Hepatocyte (in vitro differentiated cells): Measurements from ENCODE around the gene UPP1. TPM values are rescaled to one million over a fixed set of nuclear protein-coding genes. Genes with fewer than 3 reads are reported as not detected.

ENCODE experiments used
- DNase-seq: peaks from one replicate; pipeline ENCODE4 v3.0.0-alpha.2; 2016; ENCODE audit warnings: low spot score
- H2AFZ ChIP-seq: fragments of 200-600 bp; sonication (generic); 2 replicates; pipeline ENCODE4 v1.6.0; 2016; ENCODE audit warnings: antibody characterized with exemption, mild to moderate bottlenecking
- H3K27ac ChIP-seq: fragments of 200-600 bp; sonication (generic); 2 replicates; pipeline ENCODE4 v1.5.1; 2016; ENCODE audit warnings: mild to moderate bottlenecking
- H3K27me3 ChIP-seq: fragments of 200-600 bp; sonication (generic); 2 replicates; pipeline ENCODE4 v1.6.1; 2016
- H3K36me3 ChIP-seq: fragments of 200-600 bp; sonication (generic); replicated peaks from 2 replicates; pipeline ENCODE4 v1.5.1; 2016; ENCODE audit warnings: low read depth; ENCODE audit not compliant: insufficient read depth
- H3K4me1 ChIP-seq: fragments of 200-600 bp; sonication (generic); 2 replicates; pipeline ENCODE4 v1.5.1; 2016; ENCODE audit warnings: mild to moderate bottlenecking, moderate library complexity; ENCODE audit not compliant: insufficient read depth
- H3K4me2 ChIP-seq: fragments of 200-600 bp; sonication (generic); 2 replicates; pipeline ENCODE4 v1.6.0; 2016
- H3K4me3 ChIP-seq: fragments of 200-600 bp; sonication (generic); 2 replicates; pipeline ENCODE4 v1.5.1; 2016; ENCODE audit warnings: mild to moderate bottlenecking
- H3K79me2 ChIP-seq: fragments of 200-600 bp; sonication (generic); 2 replicates; pipeline ENCODE4 v1.6.0; 2017; ENCODE audit warnings: mild to moderate bottlenecking
- H3K9me2 ChIP-seq: fragments of 200-600 bp; sonication (generic); replicated peaks from 2 replicates; pipeline ENCODE4 v1.6.0; 2017; ENCODE audit warnings: mild to moderate bottlenecking; ENCODE audit not compliant: insufficient read depth
- H3K9me3 ChIP-seq: fragments of 200-600 bp; sonication (generic); 2 replicates; pipeline ENCODE4 v1.5.1; 2016; ENCODE audit warnings: low read depth, mild to moderate bottlenecking
- H4K20me1 ChIP-seq: fragments of 200-600 bp; sonication (generic); 2 replicates; pipeline ENCODE4 v1.6.0; 2016; ENCODE audit warnings: mild to moderate bottlenecking; ENCODE audit not compliant: insufficient read depth, poor library complexity, severe bottlenecking
- CTCF ChIP-seq: fragments of 200-600 bp; sonication (generic); IDR thresholded peaks from 2 replicates; pipeline ENCODE4 v1.5.1; 2016; ENCODE audit warnings: antibody characterized with exemption, mild to moderate bottlenecking; ENCODE audit not compliant: poor library complexity
- EZH2 ChIP-seq: fragments of 200-600 bp; sonication (generic); IDR thresholded peaks from 2 replicates; pipeline ENCODE4 v1.6.1; 2016; ENCODE audit warnings: antibody characterized with exemption, mild to moderate bottlenecking, borderline replicate concordance
- EZH2phosphoT487 ChIP-seq: fragments of 200-600 bp; sonication (generic); IDR thresholded peaks from one replicate; pipeline ENCODE4 v1.6.1; 2018; ENCODE audit warnings: antibody characterized with exemption, mild to moderate bottlenecking, low read depth, moderate library complexity; ENCODE audit not compliant: unreplicated experiment, severe bottlenecking
- WGBS: methylation state at CpG from one replicate; pipeline ENCODE4 v1.1.6; 2016; ENCODE audit warnings: low lambda C conversion rate; ENCODE audit errors: missing lambda C conversion rate; 5-methylcytosine and 5-hydroxymethylcytosine counted together
- polyA plus RNA-seq: library from polyadenylated mRNA; unstranded; fragments of >200 nt; fragmentation: Nextera tagmentation; extraction: Ambion mirVana; gene quantifications from 2 replicates; pipeline ENCODE4 v1.2.1, GENCODE V29; 2016
- total RNA-seq: library from RNA; depleted of rRNA; stranded (reverse); fragments of >200 nt; gene quantifications from 2 replicates; pipeline ENCODE4 v1.2.3, GENCODE V29; 2014

UPP1 gene
- total and polyA plus RNA-seq, 2 experiments from 2014 or later, result 12.7 to 38.7 TPM

- no peaks in the 10 kb centered on the region for H3K27me3 ChIP-seq
- H2AFZ ChIP-seq, result no peak overlapping the region
- no peaks in the 10 kb centered on the region for H4K20me1 ChIP-seq
- H3K4me2 ChIP-seq, result no peak overlapping the region
- H3K9me3 ChIP-seq, result no peaks in the 10 kb centered on the region
- H3K4me3 ChIP-seq, result no peak overlapping the region
- TF ChIP-seq EZH2 (no peak), EZH2phosphoT487 (no peak), CTCF (no peak)
- H3K79me2 ChIP-seq, result no peaks in the 10 kb centered on the region
- 91% methylated on average over 1 of the region's 2 CpGs for WGBS
- no peaks in the 10 kb centered on the region for H3K4me1 ChIP-seq
- no peaks in the 10 kb centered on the region for H3K9me2 ChIP-seq
- no peaks in the 10 kb centered on the region for H3K36me3 ChIP-seq
- H3K27ac ChIP-seq, result no peak overlapping the region
- no peak for DNase-seq
These were observed 37.0 kb downstream of the UPP1 start for GRCh38 chr7:48126037-48126436.

GRCh38 chr7:48130658-48131108, 41.6 kb downstream of the UPP1 start:
- DNase-seq, result no peak
- Histone ChIP-seq H3K36me3 (no peaks in the 10 kb centered on the region), H3K4me1 (no peaks in the 10 kb centered on the region), H4K20me1 (no peaks in the 10 kb centered on the region), H3K4me2 (no peak overlapping the region), H3K79me2 (no peaks in the 10 kb centered on the region), H2AFZ (no peak overlapping the region), H3K27ac (no peak overlapping the region), H3K27me3 (no peaks in the 10 kb centered on the region), H3K9me2 (no peaks in the 10 kb centered on the region), H3K9me3 (no peaks in the 10 kb centered on the region), H3K4me3 (no peak overlapping the region)
- no peak for TF ChIP-seq EZH2phosphoT487
- no peak for TF ChIP-seq EZH2
- TF ChIP-seq CTCF, result no peak

GRCh38 chr7:48132792-48133191, 43.7 kb downstream of the UPP1 start:
- Histone ChIP-seq H4K20me1 (no peaks in the 10 kb centered on the region), H3K4me2 (no peak overlapping the region)

More at GRCh38 chr7:48132792-48133191, 43.7 kb downstream of the UPP1 start:
- Histone ChIP-seq H3K27ac (no peak overlapping the region), H3K9me3 (no peaks in the 10 kb centered on the region), H3K9me2 (no peaks in the 10 kb centered on the region), H3K4me1 (no peaks in the 10 kb centered on the region), H3K27me3 (no peaks in the 10 kb centered on the region), H3K4me3 (no peak overlapping the region), H2AFZ (no peak overlapping the region), H3K79me2 (no peaks in the 10 kb centered on the region), H3K36me3 (no peaks in the 10 kb centered on the region)
- no peak for DNase-seq
- TF ChIP-seq EZH2 (no peak), CTCF (no peak), EZH2phosphoT487 (no peak)
